K562 (cell line): ENCODE results near the gene PAX5. TPM values are rescaled to one million over a fixed set of nuclear protein-coding genes. Genes with fewer than 3 reads are reported as not detected.

Experiments used
- HMG20A ChIP-seq: fragments of 450-650 bp; formaldehyde crosslinking; conservative IDR thresholded peaks from 2 replicates; pipeline ENCODE4 v1.4.0; 2020; ENCODE audit warnings: mild to moderate bottlenecking, mixed read lengths
- RERE ChIP-seq: sonication (generic); formaldehyde crosslinking; IDR thresholded peaks from 2 replicates; pipeline ENCODE4 v1.8.0; 2023; ENCODE audit warnings: missing genetic modification reagents, mild to moderate bottlenecking, borderline replicate concordance
- ZBTB40 ChIP-seq, 2 experiments: fragments of 450-650 bp in 1 of 2; sonication (generic) in 1 of 2; formaldehyde crosslinking in 1 of 2; IDR thresholded peaks; 2 replicates each; pipeline versions ENCODE4 v1.7.1 to v1.9.0; 2016 to 2022; ENCODE audit warnings: inconsistent platforms in 1 of 2, mild to moderate bottlenecking in 1 of 2, missing genetic modification reagents in 1 of 2
- ZKSCAN8 ChIP-seq: fragments of 200-800 bp; sonication (Bioruptor generic); IDR thresholded peaks from 2 replicates; pipeline ENCODE4 v1.6.1; 2016; ENCODE audit warnings: missing genetic modification characterization, missing compliant biosample characterization
- ZNF224 ChIP-seq: sonication (generic); formaldehyde crosslinking; IDR thresholded peaks from 2 replicates; pipeline ENCODE4 v1.8.0; 2022; ENCODE audit warnings: mild to moderate bottlenecking, missing genetic modification reagents
- ZSCAN32 ChIP-seq: fragments of 450-650 bp; formaldehyde crosslinking; IDR thresholded peaks from 2 replicates; pipeline ENCODE4 v1.4.0; 2020; ENCODE audit warnings: mild to moderate bottlenecking, moderate library complexity
- polyA plus RNA-seq, 8 experiments: library from polyadenylated mRNA; depleted of rRNA in 4 of 8; stranded (reverse) in 5 of 8; unstranded in 3 of 8; fragments of >200 nt; fragmentation: Nextera tagmentation in 2 of 8; fragmentation: Illumina TruSeq in 1 of 8; extraction: Ambion mirVana in 2 of 8; extraction: Trizol in 1 of 8; gene quantifications; 2 replicates each; pipeline versions ENCODE4 v1.2.1 to v1.2.3, GENCODE V29; 2011 to 2014; ENCODE audit warnings: inconsistent platforms in 1 of 8, missing spikeins in 1 of 8
- total RNA-seq, 7 experiments: library from RNA; depleted of rRNA in 6 of 7; stranded (reverse); fragments of >200 nt in 6 of 7; fragmentation: Illumina TruSeq in 2 of 7; extraction: Trizol in 2 of 7; gene quantifications; 2 replicates each; pipeline versions ENCODE4 v1.2.1 to v1.2.3, GENCODE V29; 2011 to 2021; ENCODE audit warnings: low replicate concordance in 1 of 7

Gene PAX5
- total and polyA plus RNA-seq, 9 of the 15 experiments (the other 6 are each of a cell fraction or from before 2014, with no cell fraction given), result 0.03 to 0.09 TPM; not detected in 7

GRCh38 chr9:37079370-37080164 is 45.5 kb upstream of the PAX5 start (continued):
- TF ChIP-seq ZBTB40 (IDR thresholded peaks at IDR 0.05), result 0 out of 2 replicates have a peak, but pooled peaks have one; percentile 42
- peak; percentile 31; the same call in 1 of the 2 replicates for TF ChIP-seq ZBTB40 (CRISPR knock-in tag; IDR thresholded peaks at IDR 0.05)
- TF ChIP-seq ZKSCAN8 (CRISPR knock-in tag), result no peak
- peak; percentile 75; the same call in 1 of the 2 replicates for TF ChIP-seq ZNF224 (CRISPR knock-in tag)
- TF ChIP-seq RERE (CRISPR knock-in tag), result no peak
- TF ChIP-seq ZSCAN32 (CRISPR knock-in tag), result no peak
- no peak for TF ChIP-seq HMG20A (CRISPR knock-in tag)
